ENCODE measurements around the gene RHBDD3. TPM values are rescaled to one million over a fixed set of nuclear protein-coding genes. Genes with fewer than 3 reads are reported as not detected.

RHBDD3 gene
- total RNA-seq, 2 donors from 2014 or later: 23.9 to 36.7 TPM

DNA sequence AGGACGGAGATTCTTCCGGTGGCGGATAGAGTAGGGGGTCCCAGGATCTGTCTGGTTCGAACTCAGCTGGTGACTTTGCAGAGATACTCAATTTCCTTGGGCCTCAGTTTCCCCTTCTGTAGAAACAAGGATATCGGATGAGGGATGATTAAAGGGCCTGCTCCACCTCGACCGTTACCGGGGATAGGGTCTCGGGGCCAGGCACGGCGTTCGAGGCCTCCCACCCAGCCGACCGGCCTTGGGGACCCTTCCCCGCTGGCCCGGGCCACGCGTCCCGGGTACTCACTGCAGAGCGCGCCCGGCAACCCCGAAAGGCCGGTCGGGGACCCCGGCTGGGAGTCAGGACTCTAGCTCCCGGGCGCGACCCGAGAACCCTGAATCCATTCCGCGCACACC is 321 bp downstream of the RHBDD3 start:
- no peak for DNase-seq (ENCODE audit: low spot score)
- ATAC-seq (ENCODE audit: insufficient number of reproducible peaks, low FRiP score, low read depth): no peak
- Histone ChIP-seq H3K27me3 (replicated peaks; ENCODE audit: insufficient read depth) (no peaks in the 10 kb centered on the region), H3K9me3 (no peaks in the 10 kb centered on the region), H3K4me1 (ENCODE audit: control insufficient read depth in 1 of 2, low read depth in 2 of 2) (peaks cover 30 to 42% of the 10 kb centered on the region in 2 donors), H3K27ac (peak overlapping the region; percentile 96 to 97), H3K36me3 (peaks cover 5% of the 10 kb centered on the region), H3K4me3 (peak overlapping the region; percentile 92)
- TF ChIP-seq, protein P1, sequence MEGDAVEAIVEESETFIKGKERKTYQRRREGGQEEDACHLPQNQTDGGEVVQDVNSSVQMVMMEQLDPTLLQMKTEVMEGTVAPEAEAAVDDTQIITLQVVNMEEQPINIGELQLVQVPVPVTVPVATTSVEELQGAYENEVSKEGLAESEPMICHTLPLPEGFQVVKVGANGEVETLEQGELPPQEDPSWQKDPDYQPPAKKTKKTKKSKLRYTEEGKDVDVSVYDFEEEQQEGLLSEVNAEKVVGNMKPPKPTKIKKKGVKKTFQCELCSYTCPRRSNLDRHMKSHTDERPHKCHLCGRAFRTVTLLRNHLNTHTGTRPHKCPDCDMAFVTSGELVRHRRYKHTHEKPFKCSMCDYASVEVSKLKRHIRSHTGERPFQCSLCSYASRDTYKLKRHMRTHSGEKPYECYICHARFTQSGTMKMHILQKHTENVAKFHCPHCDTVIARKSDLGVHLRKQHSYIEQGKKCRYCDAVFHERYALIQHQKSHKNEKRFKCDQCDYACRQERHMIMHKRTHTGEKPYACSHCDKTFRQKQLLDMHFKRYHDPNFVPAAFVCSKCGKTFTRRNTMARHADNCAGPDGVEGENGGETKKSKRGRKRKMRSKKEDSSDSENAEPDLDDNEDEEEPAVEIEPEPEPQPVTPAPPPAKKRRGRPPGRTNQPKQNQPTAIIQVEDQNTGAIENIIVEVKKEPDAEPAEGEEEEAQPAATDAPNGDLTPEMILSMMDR (IDR thresholded peaks at IDR 0.05): no peak

DNA sequence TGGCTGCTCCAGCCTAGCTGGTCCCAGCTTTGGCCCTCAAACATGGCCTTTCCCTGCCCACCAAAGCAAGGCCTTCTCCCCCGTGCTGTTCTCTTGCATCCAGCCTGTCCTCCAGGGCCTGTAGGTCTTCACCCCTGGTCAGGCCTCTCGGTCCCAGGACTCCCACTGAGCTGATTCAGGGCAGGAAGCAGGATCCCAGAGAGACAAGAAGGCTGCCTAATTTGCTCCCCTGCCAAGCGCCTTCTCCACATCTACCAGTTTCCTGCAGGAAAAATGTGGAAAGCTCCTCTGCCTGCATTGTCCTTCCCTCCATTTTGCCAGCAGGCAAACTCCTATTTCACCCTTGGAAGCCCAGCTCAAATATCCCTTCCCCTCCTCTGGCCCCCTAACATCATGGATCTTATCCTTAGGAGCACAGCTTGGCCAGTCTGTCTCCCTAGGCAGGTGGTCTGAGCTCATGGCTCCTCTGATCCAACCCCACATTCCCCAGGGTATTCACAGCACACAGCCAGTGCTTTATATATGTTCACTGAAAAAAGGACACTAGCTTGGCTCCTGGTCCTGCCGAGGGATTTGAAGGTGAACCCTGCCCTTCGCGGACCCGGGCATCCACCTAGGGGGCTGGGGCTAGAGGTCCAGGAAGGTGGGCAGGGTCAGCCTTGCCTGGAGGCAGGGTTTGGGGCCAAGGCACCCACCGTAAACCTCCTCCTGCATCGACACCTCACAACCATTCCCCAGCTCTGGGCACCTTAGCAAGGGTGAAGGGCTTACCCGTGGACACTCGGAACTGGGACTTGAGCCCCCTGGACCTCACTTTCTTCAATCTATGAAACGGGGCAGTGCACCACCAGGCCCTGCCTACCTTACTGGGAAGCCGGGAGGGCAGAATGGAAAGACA is 968 bp downstream of the RHBDD3 start:
- no peaks in the 10 kb centered on the region for H3K9me3 ChIP-seq
- H3K27me3 ChIP-seq (replicated peaks; ENCODE audit: insufficient read depth): no peaks in the 10 kb centered on the region
- peaks cover 25 to 36% of the 10 kb centered on the region in 2 donors for H3K4me1 ChIP-seq (ENCODE audit: control insufficient read depth in 1 of 2, low read depth in 2 of 2)
- ATAC-seq (ENCODE audit: insufficient number of reproducible peaks, low FRiP score, low read depth): no peak
- peaks cover 5% of the 10 kb centered on the region for H3K36me3 ChIP-seq
- DNase-seq (ENCODE audit: low spot score): no peak
- peak overlapping the region in 1 of 2 donors; percentile 97 for H3K27ac ChIP-seq
- TF ChIP-seq, protein P1 (IDR thresholded peaks at IDR 0.05): no peak
- peak overlapping the region; percentile 92 for H3K4me3 ChIP-seq

DNA sequence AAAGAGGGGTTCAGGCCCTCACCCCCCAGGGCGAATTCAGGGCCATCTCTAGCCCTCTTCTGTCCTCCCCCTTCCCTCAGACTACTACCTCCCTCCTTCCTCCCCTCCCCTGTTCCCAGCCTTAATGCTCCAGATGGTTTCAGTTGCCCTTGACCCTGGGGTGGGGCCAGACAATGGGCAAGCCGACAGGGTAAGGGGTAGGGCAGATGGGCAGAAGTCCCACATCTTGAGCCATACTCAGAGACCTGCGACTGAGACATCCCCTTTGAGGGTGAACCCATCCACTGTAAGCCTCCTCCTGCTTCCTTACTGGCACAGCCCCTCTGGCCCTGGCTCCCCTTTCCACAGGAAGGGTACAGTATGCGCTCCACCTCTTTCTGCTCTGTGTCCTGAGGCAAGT is 1.9 kb downstream of the RHBDD3 start:
- H3K27me3 ChIP-seq (replicated peaks; ENCODE audit: insufficient read depth): no peaks in the 10 kb centered on the region
- TF ChIP-seq, protein P1 (IDR thresholded peaks at IDR 0.05): no peak
- no peak overlapping the region for H3K4me3 ChIP-seq
- H3K4me1 ChIP-seq (ENCODE audit: control insufficient read depth in 1 of 2, low read depth in 2 of 2): peaks cover 17 to 27% of the 10 kb centered on the region in 2 donors
- no peak overlapping the region for H3K27ac ChIP-seq
- peaks cover 5% of the 10 kb centered on the region for H3K36me3 ChIP-seq
- H3K9me3 ChIP-seq: no peaks in the 10 kb centered on the region
- no peak for DNase-seq (ENCODE audit: low spot score)
- no peak for ATAC-seq (ENCODE audit: insufficient number of reproducible peaks, low FRiP score, low read depth)

DNA sequence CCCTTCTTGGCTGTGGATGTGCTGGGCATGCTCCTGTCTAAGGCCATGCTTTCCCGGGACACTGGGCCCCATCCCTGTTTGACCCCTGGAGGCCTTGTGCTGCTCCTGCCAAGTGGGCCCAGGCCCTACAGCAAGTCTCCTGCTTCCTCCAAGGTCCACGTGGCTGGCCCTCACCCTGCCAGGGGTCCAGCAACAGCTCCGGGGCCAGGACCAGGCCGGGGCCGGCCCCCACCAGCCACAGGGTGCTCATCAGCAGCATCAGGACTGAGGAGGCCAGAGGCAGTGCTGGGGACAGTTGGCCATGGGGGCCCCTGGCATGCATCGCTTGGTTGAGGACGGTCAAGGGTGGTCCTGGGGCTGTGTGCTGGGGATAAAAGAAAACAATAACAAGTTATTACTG is 2.5 kb downstream of the RHBDD3 start:
- H3K27me3 ChIP-seq (replicated peaks; ENCODE audit: insufficient read depth): no peaks in the 10 kb centered on the region
- DNase-seq (ENCODE audit: low spot score): no peak
- no peak overlapping the region for H3K4me3 ChIP-seq
- H3K36me3 ChIP-seq: peaks cover 5% of the 10 kb centered on the region
- ATAC-seq (ENCODE audit: insufficient number of reproducible peaks, low FRiP score, low read depth): no peak
- peaks cover 16 to 21% of the 10 kb centered on the region in 2 donors for H3K4me1 ChIP-seq (ENCODE audit: control insufficient read depth in 1 of 2, low read depth in 2 of 2)
- TF ChIP-seq, protein P1 (IDR thresholded peaks at IDR 0.05): no peak
- no peaks in the 10 kb centered on the region for H3K9me3 ChIP-seq
- H3K27ac ChIP-seq: no peak overlapping the region

DNA sequence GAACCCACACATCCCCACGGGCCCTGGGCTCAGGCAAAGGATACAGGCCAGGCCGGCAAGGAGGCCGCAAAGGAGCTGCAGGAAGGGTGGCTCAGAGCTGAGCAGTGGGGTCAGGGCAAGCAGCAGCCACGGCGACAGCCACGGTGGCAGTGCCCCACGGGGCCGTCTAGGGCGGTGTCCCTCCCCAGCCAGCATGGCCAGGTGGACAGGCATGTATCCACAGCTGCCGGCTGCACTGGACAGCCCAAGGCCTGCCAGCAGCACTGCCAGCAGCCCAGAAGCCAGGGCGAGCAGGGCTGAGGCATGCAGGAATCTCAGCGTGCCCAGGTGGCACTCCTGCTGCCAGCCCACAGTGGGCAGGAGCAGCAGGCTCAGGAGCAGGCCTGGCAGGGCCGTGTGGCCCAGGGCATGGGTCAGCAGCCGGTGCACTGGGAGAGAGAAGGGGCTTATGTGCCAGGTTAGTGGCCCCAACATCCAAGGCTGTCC is 3.9 kb downstream of the RHBDD3 start:
- H3K9me3 ChIP-seq: no peaks in the 10 kb centered on the region
- no peak for ATAC-seq (ENCODE audit: insufficient number of reproducible peaks, low FRiP score, low read depth)

More for the DNA sequence above, 3.9 kb downstream of the RHBDD3 start:
- H3K27ac ChIP-seq: no peak overlapping the region
- H3K36me3 ChIP-seq: peaks cover 5% of the 10 kb centered on the region
- H3K4me3 ChIP-seq: no peak overlapping the region
- H3K4me1 ChIP-seq (ENCODE audit: control insufficient read depth in 1 of 2, low read depth in 2 of 2): peaks cover 12% of the 10 kb centered on the region in 2 donors
- TF ChIP-seq, protein P1 (IDR thresholded peaks at IDR 0.05): no peak
- no peak for DNase-seq (ENCODE audit: low spot score)
- no peaks in the 10 kb centered on the region for H3K27me3 ChIP-seq (replicated peaks; ENCODE audit: insufficient read depth)

Data from thoracic aorta (tissue), 2 donors.